IMR-90 (cell line): Measurements from ENCODE around the gene UBTD1.

Experiments used
- BHLHE40 ChIP-seq: fragments of 150-350 bp; IDR thresholded peaks from 2 replicates; pipeline ENCODE4 v1.6.1; 2016; ENCODE audit warnings: mild to moderate bottlenecking, low read depth, low read length
- CEBPB ChIP-seq: IDR thresholded peaks from 2 replicates; pipeline ENCODE4 v1.6.1; 2012; ENCODE audit warnings: low read depth, low read length, improper control_type of control experiment
- CTCF ChIP-seq: conservative IDR thresholded peaks from 2 replicates; pipeline ENCODE4 v1.5.1; 2012; ENCODE audit warnings: mild to moderate bottlenecking, low read depth, low read length, improper control_type of control experiment
- MAZ ChIP-seq: IDR thresholded peaks from 2 replicates; pipeline ENCODE4 v1.6.1; 2012; ENCODE audit warnings: low read depth, mild to moderate bottlenecking, low read length, improper control_type of control experiment, moderate library complexity, borderline replicate concordance
- POLR2A ChIP-seq: IDR thresholded peaks from 2 replicates; pipeline ENCODE4 v1.6.1; 2012; ENCODE audit warnings: mild to moderate bottlenecking, low read depth, low read length
- RAD21 ChIP-seq: IDR thresholded peaks from 2 replicates; pipeline ENCODE4 v1.6.1; 2012; ENCODE audit warnings: low read length, improper control_type of control experiment
- RFX5 ChIP-seq: IDR thresholded peaks from 2 replicates; pipeline ENCODE4 v1.8.0; 2012; ENCODE audit warnings: low read depth, mild to moderate bottlenecking, low read length, moderate library complexity
- SMC3 ChIP-seq: fragments of 150-350 bp; IDR thresholded peaks from 2 replicates; pipeline ENCODE4 v1.6.1; 2016; ENCODE audit warnings: low read depth, mild to moderate bottlenecking, antibody characterized with exemption, low read length, moderate library complexity

GRCh38 chr10:97462309-97462708 is 36.4 kb upstream of the UBTD1 start:
- TF ChIP-seq SMC3 (no peak), CTCF (no peak), RFX5 (no peak), BHLHE40 (no peak), MAZ (no peak), RAD21 (no peak), POLR2A (no peak), CEBPB (no peak)
